ENCODE data around the gene ITGB3. TPM values are rescaled to one million over a fixed set of nuclear protein-coding genes. Genes with fewer than 3 reads are reported as not detected.
A peak's percentile ranks its signal among the peaks of the same experiment; 100 is the strongest.

The ITGB3 gene
- total and polyA plus RNA-seq, 2 of the 8 experiments (the other 6 are each of a cell fraction or from before 2014, with no cell fraction given): 0.08 to 0.09 TPM

DNA sequence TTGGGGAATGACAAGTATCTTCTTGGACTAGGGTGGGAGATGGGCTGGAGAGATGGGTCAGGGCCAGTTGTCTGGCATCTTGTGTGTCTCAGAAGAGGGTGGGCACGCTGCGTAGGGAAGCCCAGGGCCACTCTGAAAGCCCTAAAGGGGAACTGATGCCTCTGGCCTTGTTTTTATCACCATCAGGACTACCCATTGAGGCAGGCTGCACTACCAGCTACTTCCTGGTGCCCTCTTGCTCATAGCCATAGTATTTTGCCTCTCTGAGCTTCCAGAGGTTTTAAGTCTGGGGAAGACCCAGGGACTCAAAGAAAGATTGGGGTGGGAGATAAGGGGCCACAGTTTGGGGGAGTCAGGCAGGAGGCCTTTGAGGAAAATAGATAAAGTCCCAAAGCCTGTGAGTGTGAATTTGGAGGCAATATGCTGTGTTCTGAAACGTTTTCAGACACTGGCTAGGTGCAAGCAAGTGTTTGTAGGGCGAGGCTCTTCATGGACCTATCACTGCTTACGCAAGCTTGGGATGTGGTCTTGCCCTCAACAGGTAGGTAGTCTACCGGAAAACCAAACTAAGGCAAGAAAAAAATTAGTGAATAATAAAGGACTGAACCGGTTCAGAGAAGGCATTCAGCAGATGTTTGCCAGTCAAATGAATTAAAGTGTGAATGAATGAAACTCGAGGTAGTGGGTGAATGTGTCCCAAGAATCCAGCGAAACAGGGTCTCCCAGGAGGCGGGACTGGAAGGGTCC lies 688 bp upstream of the ITGB3 start:
- FAIRE-seq: no peak

More for the DNA sequence above, 688 bp upstream of the ITGB3 start:
- no peak overlapping the region for H3K14ac ChIP-seq (ENCODE audit: insufficient read length)
- H2AK5ac ChIP-seq (ENCODE audit: low read depth, low read length): no peak overlapping the region
- 69% methylated on average over 10 of the region's 10 CpGs; no CpG with 5 or more reads in 1 of the 2 experiments for WGBS, 2 experiments (ENCODE audit: extremely low coverage in 1 of 2, insufficient coverage in 1 of 2, insufficient read length in 1 of 2, insufficient replicate concordance in 2 of 2, low coverage in 1 of 2, low lambda C conversion rate in 2 of 2, missing lambda C conversion rate in 1 of 2)
- TF ChIP-seq TEAD4 (IDR thresholded peaks at IDR 0.05; ENCODE audit: low read depth, low read length) (no peak), EP300 (IDR thresholded peaks at IDR 0.05; ENCODE audit: borderline replicate concordance in 1 of 2, low read depth in 2 of 2, low read length in 2 of 2) (no peak), KDM1A (IDR thresholded peaks at IDR 0.05; ENCODE audit: borderline replicate concordance, low read length) (no peak), CBX5 (IDR thresholded peaks at IDR 0.05; ENCODE audit: low read depth, low read length) (no peak), GTF2F1 (IDR thresholded peaks at IDR 0.05; ENCODE audit: borderline replicate concordance, low read depth, low read length) (no peak), BCL11A (IDR thresholded peaks at IDR 0.05; ENCODE audit: low read depth in 2 of 2, low read length in 2 of 2) (no peak)
- H2BK20ac ChIP-seq (ENCODE audit: low read length): no peak overlapping the region
- no peak overlapping the region; the same call in 1 of the 2 replicates for H3K18ac ChIP-seq (ENCODE audit: extremely low read depth, low read length)
- H2BK5ac ChIP-seq (ENCODE audit: low read depth, low read length): no peak overlapping the region
- H4K5ac ChIP-seq (ENCODE audit: insufficient read length, low read depth, low read length): no peak overlapping the region
- no peak overlapping the region for H3K27ac ChIP-seq (ENCODE audit: low read depth, low read length)
- DNase-seq (ENCODE audit: low read depth in 1 of 2, low spot score in 2 of 2): no peak
- no peaks in the 10 kb centered on the region for H3K36me3 ChIP-seq (ENCODE audit: control insufficient read depth in 2 of 4, insufficient read depth in 4 of 4, low read length in 3 of 4)
- peak overlapping the region; percentile 27 to 76 (median 64); a peak in 7 of 8 replicates for H3K4me3 ChIP-seq (ENCODE audit: extremely low read depth in 1 of 4, insufficient read depth in 2 of 4, low read depth in 3 of 4, low read length in 4 of 4)
- H3K4me1 ChIP-seq (replicated peaks in 1 of 4; ENCODE audit: control insufficient read depth in 3 of 4, insufficient read depth in 4 of 4, low read length in 3 of 4): peaks cover 0 to 11% (median 6%) of the 10 kb centered on the region in 4 experiments; a peak in 5 of 7 replicates
- CTCF ChIA-PET (ENCODE audit: partially characterized antibody): interaction anchor here (0.7 to 2.0 kb wide), 10 partner anchors 8 to 138 kb away, joined by 3 to 5 read pairs (median 3); no protein-coding TSS in a partner anchor
- POLR2A ChIA-PET (ENCODE audit: partially characterized antibody): interaction anchor here (0.6 kb wide), 1 partner anchor 71 kb away, joined by 3 read pairs; the partner anchor contains the start of gene EFCAB13
- no peaks in the 10 kb centered on the region for H3K9me3 ChIP-seq (ENCODE audit: insufficient read depth in 2 of 2, low read depth in 1 of 2, low read length in 1 of 2)
- H2AFZ ChIP-seq (ENCODE audit: low read length): no peak overlapping the region
- no peak overlapping the region for H3K4ac ChIP-seq (replicated peaks; ENCODE audit: insufficient read length, low read depth, low read length)
- H4K91ac ChIP-seq (replicated peaks; ENCODE audit: insufficient read length, low read length): no peak overlapping the region
- H3K27me3 ChIP-seq (replicated peaks in 1 of 4; ENCODE audit: control insufficient read depth in 3 of 4, extremely low read depth in 1 of 4, insufficient read depth in 3 of 4, low read length in 3 of 4): peaks cover 9 to 32% (median 28%) of the 10 kb centered on the region in 4 experiments
- no peak overlapping the region for H3K23ac ChIP-seq (ENCODE audit: insufficient read length)
- H4K20me1 ChIP-seq (replicated peaks in 1 of 2; ENCODE audit: control insufficient read depth in 1 of 2, insufficient read depth in 2 of 2, low read length in 2 of 2): peaks cover 0 to 2% of the 10 kb centered on the region in 2 experiments
- H3K23me2 ChIP-seq (ENCODE audit: low read depth, low read length): peaks cover 11% of the 10 kb centered on the region; the same call in 1 of the 2 replicates
- H3K79me1 ChIP-seq (ENCODE audit: low read depth, low read length): no peaks in the 10 kb centered on the region
- no peak overlapping the region for H2BK15ac ChIP-seq (ENCODE audit: low read length)
- H2BK120ac ChIP-seq (replicated peaks; ENCODE audit: low read depth, low read length): no peak overlapping the region
- H4K8ac ChIP-seq (ENCODE audit: extremely low read depth, insufficient read depth, low read length): peak overlapping the region; percentile 60
- peak overlapping the region; percentile 82 to 90 for H3K4me2 ChIP-seq (ENCODE audit: insufficient read depth in 1 of 2, low read depth in 2 of 2, low read length in 2 of 2)
- no peak overlapping the region for H2BK12ac ChIP-seq (ENCODE audit: low read depth, low read length)
- H3K56ac ChIP-seq (replicated peaks; ENCODE audit: insufficient read length, low read depth, low read length): no peak overlapping the region
- no peak overlapping the region for H3K9ac ChIP-seq (replicated peaks in 1 of 4; ENCODE audit: extremely low read depth in 1 of 4, low read depth in 3 of 4, low read length in 3 of 4)
- no peaks in the 10 kb centered on the region for H3K79me2 ChIP-seq (ENCODE audit: control insufficient read depth in 1 of 2, insufficient read depth in 2 of 2, low read length in 2 of 2)
